Endothelial cell of umbilical vein (primary cell): ENCODE data around the gene JSRP1. TPM values are rescaled to one million over a fixed set of nuclear protein-coding genes. Genes with fewer than 3 reads are reported as not detected.

ENCODE experiments used
- BruUV-seq: library from RNA; stranded (reverse); fragments of 400-500 nt; replicated peaks from 2 replicates; lab custom pipeline; 2021; lab: Mats Ljungman, UMichigan
- CTCF ChIA-PET: fragments of 300-600, 350-600 bp; sonication (Branson Sonifier 250); formaldehyde crosslinking; loops from one replicate; lab custom pipeline; 2021; ENCODE audit warnings: antibody characterized with exemption, inconsistent platforms; lab: Charles Lee
- POLR2A ChIA-PET: fragments of 300-600, 350-600 bp; sonication (Branson Sonifier 250); formaldehyde crosslinking; loops from one replicate; lab custom pipeline; 2021; ENCODE audit warnings: antibody characterized with exemption, inconsistent platforms; lab: Charles Lee
- DNase-seq: peaks from one replicate; pipeline ENCODE4 v3.0.0-alpha.2; 2011; ENCODE audit warnings: low read depth, low spot score
- FAIRE-seq: peaks from 2 replicates; lab custom pipeline; 2011; peaks lifted over from hg19 to GRCh38; lab: Jason Lieb, UNC
- H2AFZ ChIP-seq: 2 replicates; pipeline ENCODE4 v1.6.0; 2012; ENCODE audit warnings: low read depth, low read length, control low read depth, inconsistent platforms
- H3K27ac ChIP-seq: 2 replicates; pipeline ENCODE4 v1.5.1; 2011; ENCODE audit warnings: low read depth, mild to moderate bottlenecking, control low read depth, low read length, moderate library complexity; ENCODE audit not compliant: insufficient read depth
- H3K27me3 ChIP-seq, 2 experiments: 2 replicates each; pipeline versions ENCODE4 v1.6.0 to v1.6.1; 2011; ENCODE audit warnings: low read length in 2 of 2, mixed read lengths in 1 of 2; ENCODE audit not compliant: control insufficient read depth in 2 of 2, insufficient read depth in 2 of 2
- H3K36me3 ChIP-seq, 2 experiments: 2 replicates in 1 of 2; 3 replicates in 1 of 2; pipeline ENCODE4 v1.5.1; 2011; ENCODE audit warnings: low read length in 2 of 2, mild to moderate bottlenecking in 1 of 2, moderate library complexity in 1 of 2; ENCODE audit not compliant: control insufficient read depth in 2 of 2, insufficient read depth in 2 of 2; ENCODE audit errors: extremely low read depth in 1 of 2
- H3K4me1 ChIP-seq: 3 replicates; pipeline ENCODE4 v1.5.1; 2011; ENCODE audit warnings: mild to moderate bottlenecking, low read length; ENCODE audit not compliant: control insufficient read depth, insufficient read depth; ENCODE audit errors: extremely low read depth
- H3K4me2 ChIP-seq: 2 replicates; pipeline ENCODE4 v1.6.1; 2011; ENCODE audit warnings: low read length, control low read depth, mixed read lengths; ENCODE audit not compliant: insufficient read depth
- H3K4me3 ChIP-seq, 3 experiments: fragments of 200-600 bp in 1 of 3; sonication (generic), shearing (Covaris generic) in 1 of 3; replicated peaks in 1 of 3; 2 replicates each; pipeline ENCODE4 v1.5.1; 2011 to 2016; ENCODE audit warnings: control low read depth in 3 of 3, low read length in 3 of 3, mild to moderate bottlenecking in 2 of 3, inconsistent platforms in 1 of 3, low read depth in 1 of 3, moderate library complexity in 1 of 3; ENCODE audit not compliant: insufficient read depth in 1 of 3
- H3K79me2 ChIP-seq: 2 replicates; pipeline ENCODE4 v1.6.0; 2012; ENCODE audit warnings: low read length, inconsistent platforms; ENCODE audit not compliant: control insufficient read depth, insufficient read depth
- H3K9ac ChIP-seq: replicated peaks from 2 replicates; pipeline ENCODE3; 2011; ENCODE audit warnings: low read length, control low read depth; ENCODE audit not compliant: insufficient read depth; ENCODE audit errors: extremely low read depth
- H3K9me1 ChIP-seq: replicated peaks from 3 replicates; pipeline ENCODE4 v1.6.0; 2011; ENCODE audit warnings: mild to moderate bottlenecking, low read length; ENCODE audit not compliant: control insufficient read depth, insufficient read depth; ENCODE audit errors: extremely low read depth
- H3K9me3 ChIP-seq: replicated peaks from 2 replicates; pipeline ENCODE4 v1.5.1; 2012; ENCODE audit warnings: low read length, inconsistent platforms; ENCODE audit not compliant: control insufficient read depth, insufficient read depth
- H4K20me1 ChIP-seq: replicated peaks from 2 replicates; pipeline ENCODE3; 2011; ENCODE audit warnings: mild to moderate bottlenecking, low read length; ENCODE audit not compliant: control insufficient read depth, insufficient read depth; ENCODE audit errors: extremely low read depth
- CTCF ChIP-seq, 2 donors: IDR thresholded peaks; 1 replicate in 1 of 2; 2 replicates in 1 of 2; pipeline ENCODE4 v1.5.1; 2011; ENCODE audit warnings: low read length in 2 of 2, mild to moderate bottlenecking in 2 of 2, moderate library complexity in 2 of 2, control low read depth in 1 of 2, inconsistent platforms in 1 of 2, low read depth in 1 of 2; ENCODE audit not compliant: insufficient read depth in 1 of 2; ENCODE audit errors: extremely low read depth in 1 of 2
- EZH2 ChIP-seq: IDR thresholded peaks from 2 replicates; pipeline ENCODE4 v1.6.1; 2012; ENCODE audit warnings: borderline replicate concordance, low read depth, mild to moderate bottlenecking, moderate library complexity, low read length, inconsistent platforms; ENCODE audit not compliant: severe bottlenecking
- FOS ChIP-seq: IDR thresholded peaks from 2 replicates; pipeline ENCODE4 v1.6.1; 2011; ENCODE audit warnings: mild to moderate bottlenecking, low read length, moderate library complexity, borderline replicate concordance; ENCODE audit not compliant: insufficient read depth
- GATA2 ChIP-seq: IDR thresholded peaks from 2 replicates; pipeline ENCODE4 v1.7.0; 2011; ENCODE audit warnings: low read depth, mild to moderate bottlenecking, moderate library complexity, mixed read lengths, low read length; ENCODE audit not compliant: insufficient read length, insufficient read depth
- JUN ChIP-seq: IDR thresholded peaks from 2 replicates; pipeline ENCODE4 v1.6.1; 2011; ENCODE audit warnings: borderline replicate concordance, low read depth; ENCODE audit not compliant: insufficient read length, insufficient read depth
- MAX ChIP-seq: IDR thresholded peaks from 2 replicates; pipeline ENCODE4 v1.6.1; 2011; ENCODE audit not compliant: insufficient read depth, insufficient read length
- MYC ChIP-seq: IDR thresholded peaks from one replicate; pipeline ENCODE4 v1.6.1; 2011; ENCODE audit warnings: mild to moderate bottlenecking, low read depth, low read length
- POLR2A ChIP-seq: IDR thresholded peaks from 2 replicates; pipeline ENCODE4 v1.6.1; 2012; ENCODE audit warnings: low read depth, mild to moderate bottlenecking, control low read depth, low read length
- POLR2AphosphoS5 ChIP-seq: IDR thresholded peaks from 2 replicates; pipeline ENCODE4 v1.6.1; 2012; ENCODE audit warnings: low read depth, mild to moderate bottlenecking, control low read depth, low read length, moderate library complexity; ENCODE audit not compliant: insufficient read depth
- dilution Hi-C: fragments of 300-500 bp; cut with MboI; formaldehyde crosslinking; loops from one replicate; pipeline ENCODE4 v1.15.0; 2019; ENCODE audit warnings: low sequenced_read_pairs; ENCODE audit not compliant: extremely low pct_ligation_motif_present
- intact Hi-C: fragments of 100-400 bp; cut with micrococcal nuclease; formaldehyde crosslinking; loops from one replicate; pipeline ENCODE4 v1.10.0; 2022
- polyA plus RNA-seq, 4 experiments: library from polyadenylated mRNA; depleted of rRNA in 3 of 4; stranded (reverse) in 3 of 4; unstranded in 1 of 4; fragments of >200 nt; gene quantifications; 2 replicates each; pipeline versions ENCODE4 v1.2.1 to v1.2.3, GENCODE V29; 2011 to 2012; ENCODE audit warnings: missing spikeins in 1 of 4
- total RNA-seq: library from RNA; stranded (reverse); gene quantifications from 2 replicates; pipeline ENCODE4 v1.2.3, GENCODE V29; 2021

The JSRP1 gene
- total and polyA plus RNA-seq, 2 donors (not counting 3 experiments of a cell fraction or from before 2014, with no cell fraction given), result not detected

- no peaks in the 10 kb centered on the region for H3K79me2 ChIP-seq
- H3K9me3 ChIP-seq, result no peaks in the 10 kb centered on the region
- no peak overlapping the region for H3K4me2 ChIP-seq
- intact Hi-C loops (no loop called here), dilution Hi-C loops (no loop called here)
- H3K4me1 ChIP-seq, result no peaks in the 10 kb centered on the region
- H3K9me1 ChIP-seq, result no peaks in the 10 kb centered on the region
- POLR2A ChIA-PET, result no interaction called here
- no peak overlapping the region for H2AFZ ChIP-seq
- CTCF ChIA-PET, result interaction anchor here (1.1 kb wide), 1 partner anchor 65 kb away, joined by 3 read pairs; no protein-coding TSS in a partner anchor
- no peak for FAIRE-seq
- no peak overlapping the region for H3K27ac ChIP-seq
- no peak overlapping the region for H3K4me3 ChIP-seq
- TF ChIP-seq POLR2AphosphoS5 (no peak), CTCF (IDR thresholded peaks at IDR 0.05; ENCODE audit: extremely low read depth in 1 of 2, insufficient read depth in 1 of 2, low read depth in 1 of 2, low read length in 2 of 2) (no peak), FOS (no peak), MAX (no peak), EZH2 (no peak), MYC (no peak), JUN (no peak), GATA2 (no peak), POLR2A (no peak)
- DNase-seq, result no peak
- peaks cover 2 to 18% of the 10 kb centered on the region in 2 experiments for H3K36me3 ChIP-seq
- no peak overlapping the region for H3K9ac ChIP-seq
- no TSS peak for BruUV-seq
- H4K20me1 ChIP-seq, result no peaks in the 10 kb centered on the region
- H3K27me3 ChIP-seq, result no peaks in the 10 kb centered on the region
These were observed 32.8 kb downstream of the JSRP1 start for GRCh38 chr19:2223391-2223790.
